GM10248 (cell line): ENCODE results near the gene EPHA8.

Experiments used
- CTCF ChIA-PET: fragments of 300-600 bp; sonication (Branson Sonifier 250); formaldehyde crosslinking; extraction: SDS; loops from one replicate; lab custom pipeline; 2021; ENCODE audit warnings: antibody characterized with exemption; lab: Yijun Ruan, JAX
- POLR2A ChIA-PET: fragments of 350-650 bp; sonication (Branson Sonifier 250); formaldehyde crosslinking; extraction: SDS; loops from one replicate; lab custom pipeline; 2020; ENCODE audit warnings: antibody characterized with exemption; lab: Yijun Ruan, JAX
- DNase-seq: peaks from one replicate; pipeline ENCODE4 v3.0.0; 2012; ENCODE audit errors: extremely low spot score
- TF ChIP-seq, protein P1 (sequence below): IDR thresholded peaks from 2 replicates; pipeline ENCODE4 v1.5.1; 2012; ENCODE audit warnings: mild to moderate bottlenecking, low read depth; ENCODE audit errors: extremely low read depth, missing control alignments, control extremely low read depth

EPHA8 gene

DNA sequence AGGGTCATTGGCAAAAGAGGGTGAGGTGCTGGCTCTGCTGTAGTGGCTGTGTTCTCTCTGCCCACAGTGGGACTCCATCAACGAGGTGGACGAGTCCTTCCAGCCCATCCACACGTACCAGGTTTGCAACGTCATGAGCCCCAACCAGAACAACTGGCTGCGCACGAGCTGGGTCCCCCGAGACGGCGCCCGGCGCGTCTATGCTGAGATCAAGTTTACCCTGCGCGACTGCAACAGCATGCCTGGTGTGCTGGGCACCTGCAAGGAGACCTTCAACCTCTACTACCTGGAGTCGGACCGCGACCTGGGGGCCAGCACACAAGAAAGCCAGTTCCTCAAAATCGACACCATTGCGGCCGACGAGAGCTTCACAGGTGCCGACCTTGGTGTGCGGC lies 12.9 kb downstream of the EPHA8 start:
- TF ChIP-seq, protein P1, sequence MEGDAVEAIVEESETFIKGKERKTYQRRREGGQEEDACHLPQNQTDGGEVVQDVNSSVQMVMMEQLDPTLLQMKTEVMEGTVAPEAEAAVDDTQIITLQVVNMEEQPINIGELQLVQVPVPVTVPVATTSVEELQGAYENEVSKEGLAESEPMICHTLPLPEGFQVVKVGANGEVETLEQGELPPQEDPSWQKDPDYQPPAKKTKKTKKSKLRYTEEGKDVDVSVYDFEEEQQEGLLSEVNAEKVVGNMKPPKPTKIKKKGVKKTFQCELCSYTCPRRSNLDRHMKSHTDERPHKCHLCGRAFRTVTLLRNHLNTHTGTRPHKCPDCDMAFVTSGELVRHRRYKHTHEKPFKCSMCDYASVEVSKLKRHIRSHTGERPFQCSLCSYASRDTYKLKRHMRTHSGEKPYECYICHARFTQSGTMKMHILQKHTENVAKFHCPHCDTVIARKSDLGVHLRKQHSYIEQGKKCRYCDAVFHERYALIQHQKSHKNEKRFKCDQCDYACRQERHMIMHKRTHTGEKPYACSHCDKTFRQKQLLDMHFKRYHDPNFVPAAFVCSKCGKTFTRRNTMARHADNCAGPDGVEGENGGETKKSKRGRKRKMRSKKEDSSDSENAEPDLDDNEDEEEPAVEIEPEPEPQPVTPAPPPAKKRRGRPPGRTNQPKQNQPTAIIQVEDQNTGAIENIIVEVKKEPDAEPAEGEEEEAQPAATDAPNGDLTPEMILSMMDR: no peak
- ChIA-PET CTCF (no interaction called here), POLR2A (no interaction called here)
- DNase-seq: no peak

GRCh38 chr1:22576617-22577016 lies 13.3 kb downstream of the EPHA8 start:
- DNase-seq: no peak
- TF ChIP-seq, protein P1: no peak
- CTCF ChIA-PET: no interaction called here
- POLR2A ChIA-PET: no interaction called here

DNA sequence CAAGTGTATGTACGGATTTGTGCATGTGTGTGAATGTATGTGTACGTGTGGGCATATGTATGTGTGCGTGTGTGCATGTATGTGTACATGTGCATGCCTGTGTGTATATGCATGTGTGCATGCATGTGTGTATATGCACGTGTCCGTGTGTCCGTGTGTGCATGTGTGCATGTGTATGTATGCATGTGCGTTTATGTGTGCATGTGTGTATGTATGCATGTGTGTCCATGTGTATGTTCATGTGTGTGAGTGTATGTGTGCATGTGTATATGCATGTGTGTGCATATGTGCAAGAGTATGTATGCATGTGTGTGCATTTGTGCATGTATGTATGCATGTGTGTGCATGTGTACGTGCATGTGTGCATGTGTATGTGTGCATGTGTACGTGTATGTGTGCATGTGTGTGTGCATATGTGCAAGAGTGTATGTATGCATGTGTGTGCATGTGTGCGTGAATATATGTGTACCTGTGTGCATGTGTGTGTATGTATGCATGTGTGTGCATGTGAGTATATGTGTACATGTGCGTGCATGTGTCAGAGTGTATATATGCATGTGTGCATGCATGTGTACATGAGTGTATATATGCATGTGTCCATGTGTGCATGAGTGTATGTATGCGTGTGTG lies 15.6 kb downstream of the EPHA8 start:
- ChIA-PET POLR2A (no interaction called here), CTCF (no interaction called here)
- TF ChIP-seq, protein P1: no peak
- no peak for DNase-seq

GRCh38 chr1:22579541-22580155 lies 16.4 kb downstream of the EPHA8 start:
- no peak for DNase-seq
- TF ChIP-seq, protein P1: no peak
- ChIA-PET CTCF (no interaction called here), POLR2A (no interaction called here)

- ChIA-PET POLR2A (no interaction called here), CTCF (interaction anchor here (1.1 kb wide), 1 partner anchor 60 kb away, joined by 3 read pairs; no protein-coding TSS in a partner anchor)
- no peak for DNase-seq
- TF ChIP-seq, protein P1: no peak
Observed at GRCh38 chr1:22582661-22583635, 19.7 kb downstream of the EPHA8 start.

- ChIA-PET CTCF (interaction anchor here (1.1 kb wide), 1 partner anchor 59 kb away, joined by 3 read pairs; no protein-coding TSS in a partner anchor), POLR2A (no interaction called here)
- TF ChIP-seq, protein P1: no peak
- no peak for DNase-seq
Observed at GRCh38 chr1:22584001-22584562, 20.8 kb downstream of the EPHA8 start.
